HCT116 (cell line): ENCODE data around the gene PPP1R16B. TPM values are rescaled to one million over a fixed set of nuclear protein-coding genes. Genes with fewer than 3 reads are reported as not detected.

Experiments used
- ATAC-seq: fragments of 200-7000 bp; cut with Tn5 transposase; 2 replicates; pipeline ENCODE4 v1.9.1; 2020; ENCODE audit warnings: mild to moderate bottlenecking, moderate library complexity
- BruUV-seq: library from RNA; stranded (reverse); fragments of 400-500 nt; replicated peaks from 2 replicates; lab custom pipeline; 2021; lab: Mats Ljungman, UMichigan
- CTCF ChIA-PET: fragments of 300-600 bp; sonication (Branson Sonifier 250); formaldehyde crosslinking; loops from one replicate; lab custom pipeline; 2021; ENCODE audit warnings: antibody characterized with exemption; lab: Charles Lee
- POLR2A ChIA-PET: fragments of 300-600, 350-600 bp; sonication (Branson Sonifier 250); formaldehyde crosslinking; loops from one replicate; lab custom pipeline; 2021; ENCODE audit warnings: antibody characterized with exemption; lab: Charles Lee
- RAD21 ChIA-PET, 2 experiments: fragments of 300-600 bp; sonication (Branson Sonifier 250); formaldehyde crosslinking; loops; one replicate each; lab custom pipeline; 2023; ENCODE audit warnings: low total read pairs in 2 of 2; ENCODE audit not compliant: uncharacterized antibody in 2 of 2, unreplicated experiment in 2 of 2, low non-redundant PET in 1 of 2; lab: Charles Lee
- DNase-seq: peaks from one replicate; pipeline ENCODE4 v3.0.0-alpha.2; 2010; ENCODE audit warnings: low read depth, low spot score
- H2AFZ ChIP-seq: fragments of 200-600 bp; shearing (Covaris generic), sonication (generic); 2 replicates; pipeline ENCODE4 v1.6.1; 2017; ENCODE audit warnings: low read depth, mixed run types, mixed read lengths, antibody characterized with exemption, low read length; ENCODE audit not compliant: poor library complexity, severe bottlenecking
- H3K27ac ChIP-seq: 2 replicates; pipeline ENCODE4 v1.5.1; 2012; ENCODE audit warnings: low read depth, low read length
- H3K27me3 ChIP-seq: fragments of 200-600 bp; sonication (generic); 2 replicates; pipeline ENCODE4 v1.6.1; 2016; ENCODE audit warnings: mixed run types, low read length, mixed read lengths; ENCODE audit not compliant: insufficient read depth
- H3K36me3 ChIP-seq, 2 experiments: fragments of 200-500 bp in 1 of 2; fragments of 200-600 bp in 1 of 2; sonication (Bioruptor generic) in 1 of 2; sonication (generic) in 1 of 2; 2 replicates each; pipeline versions ENCODE4 v1.5.1 to v1.6.1; 2014 to 2016; ENCODE audit warnings: low read length in 2 of 2, inconsistent platforms in 1 of 2, mixed read lengths in 1 of 2, mixed run types in 1 of 2; ENCODE audit not compliant: insufficient read depth in 2 of 2, control insufficient read depth in 1 of 2
- H3K4me1 ChIP-seq, 2 experiments: fragments of 200-600 bp in 1 of 2; sonication (generic) in 1 of 2; 2 replicates each; pipeline versions ENCODE4 v1.5.1 to v1.6.1; 2012 to 2017; ENCODE audit warnings: low read length in 2 of 2, inconsistent platforms in 1 of 2, mild to moderate bottlenecking in 1 of 2, mixed read lengths in 1 of 2, mixed run types in 1 of 2, moderate library complexity in 1 of 2; ENCODE audit not compliant: insufficient read depth in 2 of 2, control insufficient read depth in 1 of 2
- H3K4me2 ChIP-seq: fragments of 200-600 bp; sonication (generic); 2 replicates; pipeline ENCODE4 v1.6.1; 2017; ENCODE audit warnings: mixed run types, low read length, mixed read lengths
- H3K4me3 ChIP-seq, 2 experiments: fragments of 200-600 bp in 1 of 2; sonication (generic) in 1 of 2; replicated peaks in 1 of 2; 2 replicates each; pipeline ENCODE4 v1.5.1; 2011 to 2016; ENCODE audit warnings: low read length in 2 of 2, control low read depth in 1 of 2, low read depth in 1 of 2, mild to moderate bottlenecking in 1 of 2, mixed read lengths in 1 of 2, mixed run types in 1 of 2
- H3K79me2 ChIP-seq: fragments of 200-600 bp; sonication (generic); 2 replicates; pipeline ENCODE4 v1.6.1; 2017; ENCODE audit warnings: mild to moderate bottlenecking, mixed run types, low read length, moderate library complexity, mixed read lengths; ENCODE audit not compliant: insufficient read depth
- H3K9ac ChIP-seq: fragments of 200-600 bp; sonication (generic); 2 replicates; pipeline ENCODE4 v1.6.1; 2016; ENCODE audit warnings: low read length, mixed read lengths
- H3K9me2 ChIP-seq: fragments of 200-600 bp; sonication (generic), shearing (Covaris generic); 2 replicates; pipeline ENCODE4 v1.6.1; 2017; ENCODE audit warnings: mixed run types, mild to moderate bottlenecking, moderate library complexity; ENCODE audit not compliant: insufficient read depth
- H3K9me3 ChIP-seq, 2 experiments: fragments of 200-500 bp in 1 of 2; fragments of 200-600 bp in 1 of 2; sonication (Bioruptor generic) in 1 of 2; sonication (generic) in 1 of 2; 2 replicates each; pipeline ENCODE4 v1.6.1; 2014 to 2017; ENCODE audit warnings: low read length in 2 of 2, mixed read lengths in 2 of 2, inconsistent platforms in 1 of 2, low read depth in 1 of 2, mild to moderate bottlenecking in 1 of 2, mixed run types in 1 of 2, moderate library complexity in 1 of 2; ENCODE audit not compliant: control insufficient read depth in 1 of 2, insufficient read depth in 1 of 2
- H4K20me1 ChIP-seq: fragments of 200-600 bp; sonication (generic), shearing (Covaris generic); 2 replicates; pipeline ENCODE4 v1.6.1; 2017; ENCODE audit warnings: mixed run types, mild to moderate bottlenecking, moderate library complexity; ENCODE audit not compliant: insufficient read depth
- CBX3 ChIP-seq: IDR thresholded peaks from 2 replicates; pipeline ENCODE4 v1.6.1; 2012; ENCODE audit warnings: low read depth
- CEBPB ChIP-seq: IDR thresholded peaks from 2 replicates; pipeline ENCODE4 v1.6.1; 2012; ENCODE audit warnings: low read depth
- EGR1 ChIP-seq: IDR thresholded peaks from 2 replicates; pipeline ENCODE4 v1.6.1; 2012; ENCODE audit warnings: low read depth
- ELF1 ChIP-seq: IDR thresholded peaks from 2 replicates; pipeline ENCODE4 v1.6.1; 2012; ENCODE audit warnings: low read depth, borderline replicate concordance
- EZH2 ChIP-seq: fragments of 200-600 bp; sonication (generic); IDR thresholded peaks from 2 replicates; pipeline ENCODE4 v1.6.1; 2017; ENCODE audit warnings: antibody characterized with exemption, mixed run types
- EZH2phosphoT487 ChIP-seq: fragments of 200-600 bp; IDR thresholded peaks from 2 replicates; pipeline ENCODE4 v1.6.1; 2018; ENCODE audit warnings: antibody characterized with exemption, borderline replicate concordance
- JUND ChIP-seq: IDR thresholded peaks from 2 replicates; pipeline ENCODE4 v1.6.1; 2012
- POLR2A ChIP-seq: IDR thresholded peaks from 2 replicates; pipeline ENCODE4 v1.7.0; 2011; ENCODE audit warnings: borderline replicate concordance; ENCODE audit not compliant: insufficient read depth, insufficient read length; ENCODE audit errors: extremely low read depth
- POLR2AphosphoS5 ChIP-seq: IDR thresholded peaks from 2 replicates; pipeline ENCODE4 v1.6.1; 2011; ENCODE audit warnings: mild to moderate bottlenecking, low read depth, low read length, moderate library complexity
- RAD21 ChIP-seq: IDR thresholded peaks from 2 replicates; pipeline ENCODE4 v1.6.1; 2012; ENCODE audit warnings: low read depth, mild to moderate bottlenecking
- SP1 ChIP-seq: IDR thresholded peaks from 2 replicates; pipeline ENCODE4 v1.6.1; 2012; ENCODE audit warnings: low read depth
- TCF7L2 ChIP-seq: IDR thresholded peaks from 2 replicates; pipeline ENCODE4 v1.7.0; 2011; ENCODE audit warnings: borderline replicate concordance, inconsistent platforms; ENCODE audit not compliant: insufficient read depth, insufficient read length; ENCODE audit errors: extremely low read depth
- YY1 ChIP-seq: IDR thresholded peaks from 2 replicates; pipeline ENCODE4 v1.6.1; 2011; ENCODE audit warnings: low read length, low read depth, moderate library complexity, mild to moderate bottlenecking; ENCODE audit not compliant: insufficient replicate concordance; ENCODE audit errors: extremely low read depth
- intact Hi-C: fragments of 100-400 bp; cut with micrococcal nuclease; formaldehyde crosslinking; loops from 2 replicates; pipeline ENCODE4 v1.10.0; 2022
- total RNA-seq: library from RNA; stranded (reverse); gene quantifications from one replicate; pipeline ENCODE4 v1.2.1, GENCODE V29; 2021; ENCODE audit not compliant: unreplicated experiment
- TF ChIP-seq, protein P1 (sequence below): IDR thresholded peaks from 2 replicates; pipeline ENCODE4 v1.6.1; 2012; ENCODE audit warnings: low read depth
- TF ChIP-seq, protein P2 (sequence below): IDR thresholded peaks from 2 replicates; pipeline ENCODE4 v1.6.1; 2012
- TF ChIP-seq, protein P3 (sequence below): IDR thresholded peaks from 2 replicates; pipeline ENCODE4 v1.6.1; 2012

The PPP1R16B gene
- total RNA-seq, 1 experiment from 2014 or later = 0.52 TPM

DNA sequence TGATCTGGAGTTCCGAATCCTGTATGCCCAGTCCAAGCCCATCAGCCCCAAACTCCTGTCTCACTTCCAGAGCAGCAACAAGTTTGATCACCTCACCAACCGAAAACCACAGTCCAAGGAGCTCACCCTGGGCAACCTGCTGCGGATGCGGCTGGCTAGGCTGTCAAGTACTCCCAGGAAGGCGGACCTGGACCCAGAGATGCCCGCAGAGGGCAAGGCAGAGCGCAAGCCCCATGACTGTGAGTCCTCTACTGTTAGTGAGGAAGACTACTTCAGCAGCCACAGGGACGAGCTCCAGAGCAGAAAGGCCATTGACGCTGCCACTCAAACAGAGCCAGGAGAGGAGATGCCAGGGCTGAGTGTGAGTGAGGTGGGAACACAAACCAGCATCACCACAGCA lies 146.1 kb downstream of the PPP1R16B start (continued):
- TF ChIP-seq, protein P1, sequence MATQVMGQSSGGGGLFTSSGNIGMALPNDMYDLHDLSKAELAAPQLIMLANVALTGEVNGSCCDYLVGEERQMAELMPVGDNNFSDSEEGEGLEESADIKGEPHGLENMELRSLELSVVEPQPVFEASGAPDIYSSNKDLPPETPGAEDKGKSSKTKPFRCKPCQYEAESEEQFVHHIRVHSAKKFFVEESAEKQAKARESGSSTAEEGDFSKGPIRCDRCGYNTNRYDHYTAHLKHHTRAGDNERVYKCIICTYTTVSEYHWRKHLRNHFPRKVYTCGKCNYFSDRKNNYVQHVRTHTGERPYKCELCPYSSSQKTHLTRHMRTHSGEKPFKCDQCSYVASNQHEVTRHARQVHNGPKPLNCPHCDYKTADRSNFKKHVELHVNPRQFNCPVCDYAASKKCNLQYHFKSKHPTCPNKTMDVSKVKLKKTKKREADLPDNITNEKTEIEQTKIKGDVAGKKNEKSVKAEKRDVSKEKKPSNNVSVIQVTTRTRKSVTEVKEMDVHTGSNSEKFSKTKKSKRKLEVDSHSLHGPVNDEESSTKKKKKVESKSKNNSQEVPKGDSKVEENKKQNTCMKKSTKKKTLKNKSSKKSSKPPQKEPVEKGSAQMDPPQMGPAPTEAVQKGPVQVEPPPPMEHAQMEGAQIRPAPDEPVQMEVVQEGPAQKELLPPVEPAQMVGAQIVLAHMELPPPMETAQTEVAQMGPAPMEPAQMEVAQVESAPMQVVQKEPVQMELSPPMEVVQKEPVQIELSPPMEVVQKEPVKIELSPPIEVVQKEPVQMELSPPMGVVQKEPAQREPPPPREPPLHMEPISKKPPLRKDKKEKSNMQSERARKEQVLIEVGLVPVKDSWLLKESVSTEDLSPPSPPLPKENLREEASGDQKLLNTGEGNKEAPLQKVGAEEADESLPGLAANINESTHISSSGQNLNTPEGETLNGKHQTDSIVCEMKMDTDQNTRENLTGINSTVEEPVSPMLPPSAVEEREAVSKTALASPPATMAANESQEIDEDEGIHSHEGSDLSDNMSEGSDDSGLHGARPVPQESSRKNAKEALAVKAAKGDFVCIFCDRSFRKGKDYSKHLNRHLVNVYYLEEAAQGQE = no peak
- TF ChIP-seq EZH2phosphoT487 (no peak), POLR2A (no peak), TCF7L2 (no peak), JUND (no peak)
- TF ChIP-seq, protein P2, sequence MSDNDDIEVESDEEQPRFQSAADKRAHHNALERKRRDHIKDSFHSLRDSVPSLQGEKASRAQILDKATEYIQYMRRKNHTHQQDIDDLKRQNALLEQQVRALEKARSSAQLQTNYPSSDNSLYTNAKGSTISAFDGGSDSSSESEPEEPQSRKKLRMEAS = no peak

DNA sequence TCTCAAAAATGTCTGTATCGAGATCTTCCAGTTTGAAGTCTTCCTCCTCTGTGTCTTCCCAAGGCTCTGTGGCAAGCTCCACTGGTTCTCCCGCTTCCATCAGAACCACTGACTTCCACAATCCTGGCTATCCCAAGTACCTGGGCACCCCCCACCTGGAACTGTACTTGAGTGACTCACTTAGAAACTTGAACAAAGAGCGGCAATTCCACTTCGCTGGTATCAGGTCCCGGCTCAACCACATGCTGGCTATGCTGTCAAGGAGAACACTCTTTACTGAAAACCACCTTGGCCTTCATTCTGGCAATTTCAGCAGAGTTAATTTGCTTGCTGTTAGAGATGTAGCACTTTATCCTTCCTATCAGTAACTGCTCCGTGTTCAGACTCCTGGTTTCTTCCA lies 146.7 kb downstream of the PPP1R16B start:
- POLR2A ChIA-PET = no interaction called here
- TF ChIP-seq CBX3 (no peak), RAD21 (no peak), EZH2 (no peak), POLR2AphosphoS5 (no peak), EZH2phosphoT487 (no peak), SP1 (no peak), YY1 (no peak), EGR1 (no peak), ELF1 (no peak), CEBPB (no peak), POLR2A (no peak), JUND (no peak)
- TF ChIP-seq, protein P3, sequence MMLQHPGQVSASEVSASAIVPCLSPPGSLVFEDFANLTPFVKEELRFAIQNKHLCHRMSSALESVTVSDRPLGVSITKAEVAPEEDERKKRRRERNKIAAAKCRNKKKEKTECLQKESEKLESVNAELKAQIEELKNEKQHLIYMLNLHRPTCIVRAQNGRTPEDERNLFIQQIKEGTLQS = no peak
- no peak overlapping the region for H2AFZ ChIP-seq
- no peaks in the 10 kb centered on the region for H3K9me2 ChIP-seq
- peaks cover 31% of the 10 kb centered on the region for H3K79me2 ChIP-seq
- no peak overlapping the region for H3K27ac ChIP-seq
- BruUV-seq = no TSS peak
- H3K4me2 ChIP-seq = no peak overlapping the region
- RAD21 ChIA-PET = no interaction called here
- no peaks in the 10 kb centered on the region for H4K20me1 ChIP-seq
- ATAC-seq (no peak), DNase-seq (no peak)
- no peak overlapping the region for H3K4me3 ChIP-seq
- no peaks in the 10 kb centered on the region for H3K27me3 ChIP-seq
- no peaks in the 10 kb centered on the region for H3K9me3 ChIP-seq
- intact Hi-C loops = no loop called here
- peaks cover 46 to 50% of the 10 kb centered on the region in 2 experiments for H3K36me3 ChIP-seq
- no peaks in the 10 kb centered on the region for H3K4me1 ChIP-seq
- CTCF ChIA-PET = no interaction called here
- H3K9ac ChIP-seq = no peak overlapping the region
